Ovary (tissue), 3 donors: ENCODE measurements around the gene LUM.

Experiments used
- POLR2A ChIP-seq: fragments of 450-650 bp; IDR thresholded peaks from one replicate; pipeline ENCODE4 v1.6.1; 2017; ENCODE audit warnings: antibody characterized with exemption, mild to moderate bottlenecking, moderate library complexity
- TF ChIP-seq, protein P1 (sequence below), 3 donors: fragments of 450-650 bp in 2 of 3; fragments of 200-600 bp in 1 of 3; IDR thresholded peaks; one replicate each; pipeline versions ENCODE4 v1.5.1 to v1.8.0; 2016 to 2022; ENCODE audit warnings: antibody characterized with exemption in 3 of 3, mild to moderate bottlenecking in 1 of 3
- donor health status: DM: no; HTN: no; CAD: no.

- TF ChIP-seq, protein P1, sequence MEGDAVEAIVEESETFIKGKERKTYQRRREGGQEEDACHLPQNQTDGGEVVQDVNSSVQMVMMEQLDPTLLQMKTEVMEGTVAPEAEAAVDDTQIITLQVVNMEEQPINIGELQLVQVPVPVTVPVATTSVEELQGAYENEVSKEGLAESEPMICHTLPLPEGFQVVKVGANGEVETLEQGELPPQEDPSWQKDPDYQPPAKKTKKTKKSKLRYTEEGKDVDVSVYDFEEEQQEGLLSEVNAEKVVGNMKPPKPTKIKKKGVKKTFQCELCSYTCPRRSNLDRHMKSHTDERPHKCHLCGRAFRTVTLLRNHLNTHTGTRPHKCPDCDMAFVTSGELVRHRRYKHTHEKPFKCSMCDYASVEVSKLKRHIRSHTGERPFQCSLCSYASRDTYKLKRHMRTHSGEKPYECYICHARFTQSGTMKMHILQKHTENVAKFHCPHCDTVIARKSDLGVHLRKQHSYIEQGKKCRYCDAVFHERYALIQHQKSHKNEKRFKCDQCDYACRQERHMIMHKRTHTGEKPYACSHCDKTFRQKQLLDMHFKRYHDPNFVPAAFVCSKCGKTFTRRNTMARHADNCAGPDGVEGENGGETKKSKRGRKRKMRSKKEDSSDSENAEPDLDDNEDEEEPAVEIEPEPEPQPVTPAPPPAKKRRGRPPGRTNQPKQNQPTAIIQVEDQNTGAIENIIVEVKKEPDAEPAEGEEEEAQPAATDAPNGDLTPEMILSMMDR (IDR thresholded peaks at IDR 0.05), result no peak
- no peak for TF ChIP-seq POLR2A
Measured at GRCh38 chr12:91094032-91094662, 17.1 kb downstream of the LUM start.
